Loucy (cell line): ENCODE data around the gene CUEDC2.

Source experiments
- CTCF ChIP-seq: fragments of 200-600 bp; sonication (generic); conservative IDR thresholded peaks from 2 replicates; pipeline ENCODE4 v1.5.1; 2014; ENCODE audit warnings: mild to moderate bottlenecking, antibody characterized with exemption, low read length
- EZH2phosphoT487 ChIP-seq: fragments of 200-600 bp; IDR thresholded peaks from 2 replicates; pipeline ENCODE4 v1.6.1; 2018; ENCODE audit warnings: antibody characterized with exemption, mild to moderate bottlenecking, moderate library complexity, borderline replicate concordance

DNA sequence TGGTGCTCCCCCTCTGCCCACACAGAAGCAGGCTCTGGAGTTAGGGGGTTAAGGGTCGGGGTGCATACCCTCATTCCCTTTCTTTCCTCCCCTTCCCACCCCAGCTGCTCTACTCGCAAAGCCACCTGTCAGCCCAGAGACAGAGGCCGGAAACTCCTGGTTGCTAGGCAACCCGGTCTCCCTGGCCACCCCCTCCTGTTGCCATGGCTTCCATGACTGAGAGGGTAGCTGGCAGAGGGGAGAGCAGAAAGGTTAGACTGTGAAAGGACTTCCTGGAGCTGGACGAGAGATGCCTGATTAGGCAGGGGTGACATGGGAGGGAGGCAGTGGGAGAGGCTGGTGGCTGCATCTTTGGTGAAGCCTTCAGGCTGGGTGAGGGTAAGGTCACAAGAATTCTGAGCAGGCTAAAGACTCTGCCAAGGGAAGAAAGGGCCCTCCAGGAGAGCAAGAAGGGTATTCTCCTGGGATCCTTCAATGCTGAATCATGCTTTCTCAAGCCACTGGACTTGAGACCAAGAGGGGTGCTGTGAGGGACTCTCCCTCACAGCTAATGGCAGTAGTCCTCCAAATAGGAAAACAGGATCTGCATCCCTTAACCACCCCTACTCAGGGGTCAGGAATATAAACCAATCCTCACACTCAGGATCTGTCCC lies 19.2 kb downstream of the CUEDC2 start:
- TF ChIP-seq CTCF = no peak
- no peak for TF ChIP-seq EZH2phosphoT487
